ENCODE results near the gene GAN. TPM values are rescaled to one million over a fixed set of nuclear protein-coding genes. Genes with fewer than 3 reads are reported as not detected.

The GAN gene
- total RNA-seq, 1 experiment from 2014 or later, result 22.0 TPM

- Mint-ChIP-seq H3K4me3 (ENCODE audit: low read depth, unreplicated experiment) (no peak overlapping the region), H3K27ac (ENCODE audit: unreplicated experiment) (no peak overlapping the region), H3K27me3 (ENCODE audit: unreplicated experiment) (no peaks in the 10 kb centered on the region), H3K9me3 (ENCODE audit: low read depth, unreplicated experiment) (peaks cover 3% of the 10 kb centered on the region), H3K36me3 (ENCODE audit: insufficient read depth, unreplicated experiment) (no peaks in the 10 kb centered on the region), H3K4me1 (ENCODE audit: low read depth, unreplicated experiment) (peaks cover 38% of the 10 kb centered on the region)
- intact Hi-C loops (cut with micrococcal nuclease; ENCODE audit: unreplicated experiment), result no loop called here
- BruUV-seq (replicated peaks), result no TSS peak
- CTCF ChIA-PET, result interaction anchor here (0.6 to 1.2 kb wide), 4 partner anchors 19 to 351 kb away, joined by 4 to 5 read pairs (median 4); no protein-coding TSS in a partner anchor
- DNase-seq, result no peak
- TF ChIP-seq, protein P1, sequence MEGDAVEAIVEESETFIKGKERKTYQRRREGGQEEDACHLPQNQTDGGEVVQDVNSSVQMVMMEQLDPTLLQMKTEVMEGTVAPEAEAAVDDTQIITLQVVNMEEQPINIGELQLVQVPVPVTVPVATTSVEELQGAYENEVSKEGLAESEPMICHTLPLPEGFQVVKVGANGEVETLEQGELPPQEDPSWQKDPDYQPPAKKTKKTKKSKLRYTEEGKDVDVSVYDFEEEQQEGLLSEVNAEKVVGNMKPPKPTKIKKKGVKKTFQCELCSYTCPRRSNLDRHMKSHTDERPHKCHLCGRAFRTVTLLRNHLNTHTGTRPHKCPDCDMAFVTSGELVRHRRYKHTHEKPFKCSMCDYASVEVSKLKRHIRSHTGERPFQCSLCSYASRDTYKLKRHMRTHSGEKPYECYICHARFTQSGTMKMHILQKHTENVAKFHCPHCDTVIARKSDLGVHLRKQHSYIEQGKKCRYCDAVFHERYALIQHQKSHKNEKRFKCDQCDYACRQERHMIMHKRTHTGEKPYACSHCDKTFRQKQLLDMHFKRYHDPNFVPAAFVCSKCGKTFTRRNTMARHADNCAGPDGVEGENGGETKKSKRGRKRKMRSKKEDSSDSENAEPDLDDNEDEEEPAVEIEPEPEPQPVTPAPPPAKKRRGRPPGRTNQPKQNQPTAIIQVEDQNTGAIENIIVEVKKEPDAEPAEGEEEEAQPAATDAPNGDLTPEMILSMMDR (IDR thresholded peaks at IDR 0.05; ENCODE audit: unreplicated experiment), result no peak
Measured at GRCh38 chr16:81427219-81427618, 112.5 kb downstream of the GAN start.

DNA sequence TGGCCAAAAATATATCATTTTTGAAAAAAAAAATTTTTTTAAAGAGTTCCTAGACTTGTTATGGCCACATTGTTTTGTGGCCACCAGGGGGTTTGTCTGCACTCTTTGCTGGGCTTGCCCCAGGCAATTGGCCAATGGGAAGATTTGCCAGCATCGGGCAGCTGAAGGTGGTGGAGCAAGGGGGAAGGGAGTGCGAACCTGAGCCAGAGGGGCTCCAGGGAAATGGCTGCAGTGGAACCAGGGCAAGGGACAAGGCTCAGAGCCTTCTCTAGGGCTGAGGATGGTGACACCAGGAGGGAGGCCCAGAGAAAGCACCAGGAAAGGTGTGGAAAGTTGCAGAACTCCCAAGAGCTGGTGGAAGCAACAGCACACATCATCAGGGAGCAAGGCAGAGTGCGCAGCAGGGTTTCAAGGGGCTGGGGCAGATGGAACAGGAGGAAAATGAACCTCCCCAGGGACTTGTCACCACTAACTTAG lies 114.3 kb downstream of the GAN start:
- H3K4me1 Mint-ChIP-seq (ENCODE audit: low read depth, unreplicated experiment), result peaks cover 36% of the 10 kb centered on the region
- H3K27ac Mint-ChIP-seq (ENCODE audit: unreplicated experiment), result peak overlapping the region; percentile 5
- intact Hi-C loops (cut with micrococcal nuclease; ENCODE audit: unreplicated experiment), result no loop called here
- CTCF ChIA-PET, result interaction anchor here (0.6 to 1.5 kb wide), 5 partner anchors 11 to 324 kb away, joined by 3 to 9 read pairs (median 6); no protein-coding TSS in a partner anchor
- TF ChIP-seq, protein P1 (IDR thresholded peaks at IDR 0.05; ENCODE audit: unreplicated experiment), result peak; percentile 75
- BruUV-seq (replicated peaks), result no TSS peak
- peak; percentile 75 for DNase-seq
- no peaks in the 10 kb centered on the region for H3K36me3 Mint-ChIP-seq (ENCODE audit: insufficient read depth, unreplicated experiment)
- H3K4me3 Mint-ChIP-seq (ENCODE audit: low read depth, unreplicated experiment), result no peak overlapping the region
- H3K27me3 Mint-ChIP-seq (ENCODE audit: unreplicated experiment), result no peaks in the 10 kb centered on the region
- H3K9me3 Mint-ChIP-seq (ENCODE audit: low read depth, unreplicated experiment), result peaks cover 3% of the 10 kb centered on the region

- BruUV-seq (replicated peaks), result no TSS peak
- intact Hi-C loops (cut with micrococcal nuclease; ENCODE audit: unreplicated experiment), result no loop called here
- H3K27me3 Mint-ChIP-seq (ENCODE audit: unreplicated experiment), result no peaks in the 10 kb centered on the region
- CTCF ChIA-PET, result interaction anchor here (0.6 to 0.9 kb wide), 3 partner anchors 9 to 154 kb away, joined by 4 to 8 read pairs (median 5); no protein-coding TSS in a partner anchor
- H3K4me1 Mint-ChIP-seq (ENCODE audit: low read depth, unreplicated experiment), result peaks cover 23% of the 10 kb centered on the region
- TF ChIP-seq, protein P1 (IDR thresholded peaks at IDR 0.05; ENCODE audit: unreplicated experiment), result no peak
- no peak for DNase-seq
- no peaks in the 10 kb centered on the region for H3K36me3 Mint-ChIP-seq (ENCODE audit: insufficient read depth, unreplicated experiment)
- H3K27ac Mint-ChIP-seq (ENCODE audit: unreplicated experiment), result no peak overlapping the region
- no peaks in the 10 kb centered on the region for H3K9me3 Mint-ChIP-seq (ENCODE audit: low read depth, unreplicated experiment)
- no peak overlapping the region for H3K4me3 Mint-ChIP-seq (ENCODE audit: low read depth, unreplicated experiment)
Measured at GRCh38 chr16:81431554-81432353, 117.0 kb downstream of the GAN start.

DNA sequence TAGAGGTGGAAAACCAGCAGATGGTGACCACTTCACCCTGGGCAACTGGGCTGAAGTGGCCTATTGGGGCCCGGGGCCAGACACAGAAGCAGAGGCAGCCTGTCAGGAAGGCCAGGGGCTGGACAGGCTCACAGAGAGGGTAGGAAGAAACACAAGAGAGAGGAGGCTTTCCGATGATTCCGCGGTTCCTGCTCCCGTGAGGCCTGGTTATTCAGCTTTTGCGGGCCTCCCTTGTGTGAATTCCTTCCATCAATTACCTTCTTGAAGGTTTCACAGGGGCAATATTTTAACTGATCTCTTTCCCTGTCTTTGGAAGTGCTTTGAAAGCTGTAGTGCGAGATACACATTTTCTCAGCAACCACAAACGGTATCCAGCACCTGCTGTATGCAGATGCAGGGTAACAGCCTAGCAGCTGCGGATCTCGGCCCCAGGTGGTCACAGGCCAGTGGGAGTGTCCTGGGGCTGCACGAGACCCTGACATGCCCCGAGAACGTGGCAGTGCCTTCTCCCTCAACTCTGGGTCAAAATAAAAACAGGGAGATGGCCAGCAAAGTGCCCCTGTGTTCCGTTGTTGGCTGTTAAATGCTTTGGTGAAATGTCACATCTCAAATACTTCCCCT lies 118.3 kb downstream of the GAN start:
- peaks cover 23% of the 10 kb centered on the region for H3K4me1 Mint-ChIP-seq (ENCODE audit: low read depth, unreplicated experiment)
- no TSS peak for BruUV-seq (replicated peaks)
- H3K27ac Mint-ChIP-seq (ENCODE audit: unreplicated experiment), result no peak overlapping the region
- no peak for DNase-seq
- intact Hi-C loops (cut with micrococcal nuclease; ENCODE audit: unreplicated experiment), result no loop called here
- peaks cover 10% of the 10 kb centered on the region for H3K27me3 Mint-ChIP-seq (ENCODE audit: unreplicated experiment)
- no peaks in the 10 kb centered on the region for H3K9me3 Mint-ChIP-seq (ENCODE audit: low read depth, unreplicated experiment)
- CTCF ChIA-PET, result no interaction called here
- TF ChIP-seq, protein P1 (IDR thresholded peaks at IDR 0.05; ENCODE audit: unreplicated experiment), result no peak
- no peaks in the 10 kb centered on the region for H3K36me3 Mint-ChIP-seq (ENCODE audit: insufficient read depth, unreplicated experiment)
- H3K4me3 Mint-ChIP-seq (ENCODE audit: low read depth, unreplicated experiment), result no peak overlapping the region

All from Calu3 (cell line).